GM19240 (cell line): ENCODE data around the gene TBC1D10B.

Experiments used
- DNase-seq: peaks from one replicate; pipeline ENCODE4 v3.0.0; 2011; ENCODE audit warnings: low spot score; ENCODE audit not compliant: insufficient read length

Gene TBC1D10B

GRCh38 chr16:30374538-30374937 is 4.2 kb upstream of the TBC1D10B start, which contains the start of gene MYL11:
Gene MYL11, plus strand, starts transcription at chr16:30374802. Its CDS starts 56 bp downstream, at chr16:30374858.
- DNase-seq, result no peak

- no peak for DNase-seq
Observed at GRCh38 chr16:30372725-30373124, 2.4 kb upstream of the TBC1D10B start.

- DNase-seq, result no peak
Observed at GRCh38 chr16:30372038-30372712, 1.9 kb upstream of the TBC1D10B start.

GRCh38 chr16:30371248-30371816 is 1.0 kb upstream of the TBC1D10B start:
- DNase-seq, result no peak

- DNase-seq, result no peak
Observed at GRCh38 chr16:30369938-30370455, 297 bp downstream of the TBC1D10B start.

GRCh38 chr16:30369091-30369937 is 980 bp downstream of the TBC1D10B start:
- DNase-seq, result no peak

- DNase-seq, result no peak
Observed at GRCh38 chr16:30368792-30369090, 1.6 kb downstream of the TBC1D10B start.

GRCh38 chr16:30368122-30368791 is 2.0 kb downstream of the TBC1D10B start:
- DNase-seq, result no peak

- DNase-seq, result no peak
Observed at GRCh38 chr16:30367349-30368009, 2.8 kb downstream of the TBC1D10B start.

GRCh38 chr16:30366511-30366910 is 3.8 kb downstream of the TBC1D10B start:
- DNase-seq, result no peak

GRCh38 chr16:30365200-30365599 is 5.1 kb downstream of the TBC1D10B start:
- no peak for DNase-seq

GRCh38 chr16:30361180-30361579 is 9.1 kb downstream of the TBC1D10B start:
- no peak for DNase-seq

- DNase-seq, result no peak
Observed at GRCh38 chr16:30359871-30360170, 10.5 kb downstream of the TBC1D10B start.

- DNase-seq, result no peak
Observed at GRCh38 chr16:30358990-30359870, 11.1 kb downstream of the TBC1D10B start.

- DNase-seq, result no peak
Observed at GRCh38 chr16:30358577-30358936, 11.7 kb downstream of the TBC1D10B start.

- no peak for DNase-seq
Observed at GRCh38 chr16:30357715-30358576, 12.3 kb downstream of the TBC1D10B start.

- DNase-seq, result no peak
Observed at GRCh38 chr16:30357085-30357714, 13.1 kb downstream of the TBC1D10B start.

GRCh38 chr16:30356401-30357084 is 13.8 kb downstream of the TBC1D10B start:
- DNase-seq, result no peak

GRCh38 chr16:30355954-30356308 is 14.4 kb downstream of the TBC1D10B start:
- DNase-seq, result no peak
